ENCODE measurements around the gene USH1C. TPM values are rescaled to one million over a fixed set of nuclear protein-coding genes. Genes with fewer than 3 reads are reported as not detected.

Gene USH1C
- total and polyA plus RNA-seq, 3 donors from 2014 or later, result 1.2 to 3.7 (median 1.2) TPM

DNA sequence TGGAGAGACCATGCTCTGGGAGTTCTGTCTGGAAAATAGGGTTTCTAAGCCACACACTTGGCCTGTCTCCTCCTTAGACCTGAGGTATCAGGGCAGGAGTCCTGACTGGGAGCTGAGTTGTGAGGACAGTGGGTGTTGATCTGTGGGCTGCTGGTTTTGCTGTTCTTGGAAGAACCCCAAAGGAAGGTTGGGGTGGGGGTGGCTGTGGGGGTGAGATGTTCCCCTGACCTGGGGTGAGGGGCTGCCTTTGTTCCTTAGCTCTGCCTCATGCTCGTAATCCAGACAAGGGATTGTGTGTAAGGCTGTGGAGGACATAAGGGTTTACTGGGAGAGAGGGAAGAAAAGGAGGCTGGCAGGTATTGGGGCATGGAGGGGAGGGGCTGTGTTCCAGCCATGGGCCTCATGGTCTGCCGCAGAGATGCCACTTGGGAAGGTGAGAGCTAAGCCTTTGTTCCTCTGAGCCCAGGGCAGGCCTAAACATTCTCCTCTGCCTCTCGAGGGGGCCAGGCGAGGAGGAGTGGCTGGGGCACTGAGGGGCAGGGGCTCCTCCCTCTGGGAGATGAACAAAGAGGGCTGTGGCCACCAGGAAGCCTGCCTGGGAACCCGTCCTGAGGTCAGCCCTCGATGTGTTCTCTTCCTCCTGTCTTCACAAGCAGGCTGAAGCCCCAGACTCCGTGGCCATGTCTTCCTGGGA lies 7.3 kb upstream of the USH1C start:
- Histone ChIP-seq H3K9me3 (no peaks in the 10 kb centered on the region), H3K27me3 (no peaks in the 10 kb centered on the region), H3K27ac (no peak overlapping the region), H3K4me1 (no peaks in the 10 kb centered on the region), H3K36me3 (ENCODE audit: low read depth, missing control alignments) (no peaks in the 10 kb centered on the region), H3K4me3 (no peak overlapping the region)
- TF ChIP-seq, protein P1, sequence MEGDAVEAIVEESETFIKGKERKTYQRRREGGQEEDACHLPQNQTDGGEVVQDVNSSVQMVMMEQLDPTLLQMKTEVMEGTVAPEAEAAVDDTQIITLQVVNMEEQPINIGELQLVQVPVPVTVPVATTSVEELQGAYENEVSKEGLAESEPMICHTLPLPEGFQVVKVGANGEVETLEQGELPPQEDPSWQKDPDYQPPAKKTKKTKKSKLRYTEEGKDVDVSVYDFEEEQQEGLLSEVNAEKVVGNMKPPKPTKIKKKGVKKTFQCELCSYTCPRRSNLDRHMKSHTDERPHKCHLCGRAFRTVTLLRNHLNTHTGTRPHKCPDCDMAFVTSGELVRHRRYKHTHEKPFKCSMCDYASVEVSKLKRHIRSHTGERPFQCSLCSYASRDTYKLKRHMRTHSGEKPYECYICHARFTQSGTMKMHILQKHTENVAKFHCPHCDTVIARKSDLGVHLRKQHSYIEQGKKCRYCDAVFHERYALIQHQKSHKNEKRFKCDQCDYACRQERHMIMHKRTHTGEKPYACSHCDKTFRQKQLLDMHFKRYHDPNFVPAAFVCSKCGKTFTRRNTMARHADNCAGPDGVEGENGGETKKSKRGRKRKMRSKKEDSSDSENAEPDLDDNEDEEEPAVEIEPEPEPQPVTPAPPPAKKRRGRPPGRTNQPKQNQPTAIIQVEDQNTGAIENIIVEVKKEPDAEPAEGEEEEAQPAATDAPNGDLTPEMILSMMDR (IDR thresholded peaks at IDR 0.05), result no peak
- TF ChIP-seq POLR2A (IDR thresholded peaks at IDR 0.05), result no peak
- intact Hi-C loops (cut with DNase I; ENCODE audit: low total_unique reads), result no loop called here
- WGBS, 2 donors, result 64 to 74% methylated on average over 7 of the region's 7 CpGs
- DNase-seq, result no peak

DNA sequence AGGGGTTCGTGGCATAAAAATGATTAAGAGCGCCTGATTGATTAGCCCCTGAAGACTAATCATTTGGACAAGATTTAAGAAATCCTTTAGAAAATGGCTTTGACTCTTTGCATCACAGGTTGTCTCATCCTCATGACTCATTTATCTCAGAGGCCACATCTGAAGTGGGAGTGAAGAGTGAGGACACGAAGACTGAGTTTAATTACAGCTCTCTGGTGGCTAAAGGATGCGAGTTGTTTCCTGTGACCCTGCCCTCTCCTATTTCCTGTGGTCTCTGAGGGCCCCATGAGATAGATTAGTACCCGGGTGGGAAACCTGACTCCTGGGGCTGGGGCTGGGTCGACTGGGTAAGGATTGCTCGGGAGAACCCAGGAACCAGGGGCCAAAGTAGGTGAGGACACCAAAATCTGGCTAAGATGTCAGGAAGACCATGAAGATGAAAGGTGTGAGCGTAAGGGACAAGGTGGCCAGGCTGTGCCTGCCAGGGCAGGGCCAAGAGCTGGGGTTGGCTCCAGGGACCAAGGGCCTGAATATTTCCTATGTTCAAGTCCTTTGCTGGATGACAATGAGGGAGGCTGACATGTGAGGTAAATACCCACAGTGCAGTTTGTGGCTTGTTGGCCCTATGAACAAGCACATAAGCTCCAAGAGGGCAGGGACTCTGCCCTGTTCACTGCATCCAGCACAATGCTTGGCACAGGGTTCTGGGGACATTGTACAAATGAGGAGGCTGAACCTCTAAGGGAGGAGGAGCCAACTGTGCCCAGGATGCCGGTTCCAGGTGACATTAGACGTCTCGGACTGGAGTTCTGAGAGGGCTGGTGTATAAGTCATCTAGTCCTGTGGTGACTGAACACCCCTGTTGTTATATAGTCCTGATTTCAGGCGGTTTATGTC lies 6.5 kb upstream of the USH1C start:
- no peak for DNase-seq
- Histone ChIP-seq H3K4me1 (no peaks in the 10 kb centered on the region), H3K27ac (no peak overlapping the region), H3K27me3 (no peaks in the 10 kb centered on the region), H3K9me3 (no peaks in the 10 kb centered on the region), H3K36me3 (ENCODE audit: low read depth, missing control alignments) (no peaks in the 10 kb centered on the region), H3K4me3 (no peak overlapping the region)
- intact Hi-C loops (cut with DNase I; ENCODE audit: low total_unique reads), result no loop called here
- 66 to 76% methylated on average over 12 of the region's 12 CpGs for WGBS, 2 donors
- TF ChIP-seq, protein P1 (IDR thresholded peaks at IDR 0.05), result no peak
- no peak for TF ChIP-seq POLR2A (IDR thresholded peaks at IDR 0.05)

- 79 to 83% methylated on average over 6 of the region's 6 CpGs for WGBS, 2 donors
- no peak overlapping the region for H3K4me3 ChIP-seq
- H3K27me3 ChIP-seq, result no peaks in the 10 kb centered on the region
- no peaks in the 10 kb centered on the region for H3K36me3 ChIP-seq (ENCODE audit: low read depth, missing control alignments)
- H3K27ac ChIP-seq, result no peak overlapping the region
- no peaks in the 10 kb centered on the region for H3K4me1 ChIP-seq
- no peak for TF ChIP-seq POLR2A (IDR thresholded peaks at IDR 0.05)
- TF ChIP-seq, protein P1 (IDR thresholded peaks at IDR 0.05), result no peak
- DNase-seq, result no peak
- intact Hi-C loops (cut with DNase I; ENCODE audit: low total_unique reads), result no loop called here
- no peaks in the 10 kb centered on the region for H3K9me3 ChIP-seq
These were observed 4.2 kb upstream of the USH1C start for GRCh38 chr11:17548444-17548843.

GRCh38 chr11:17547932-17548331 lies 3.7 kb upstream of the USH1C start:
- Histone ChIP-seq H3K27ac (no peak overlapping the region), H3K36me3 (ENCODE audit: low read depth, missing control alignments) (no peaks in the 10 kb centered on the region), H3K27me3 (no peaks in the 10 kb centered on the region), H3K4me1 (no peaks in the 10 kb centered on the region), H3K9me3 (no peaks in the 10 kb centered on the region), H3K4me3 (no peak overlapping the region)
- TF ChIP-seq, protein P1 (IDR thresholded peaks at IDR 0.05), result no peak
- no peak for TF ChIP-seq POLR2A (IDR thresholded peaks at IDR 0.05)
- no peak for DNase-seq
- intact Hi-C loops (cut with DNase I; ENCODE audit: low total_unique reads), result no loop called here
- 57 to 72% methylated on average over 3 to 9 of the region's 9 CpGs for WGBS, 2 donors

All from testis (tissue), 3 donors.